Measurements from ENCODE around the gene HSPA9.

GRCh38 chr5:138538943-138539627 is 36.1 kb downstream of the HSPA9 start:
- TF ChIP-seq, protein P1, sequence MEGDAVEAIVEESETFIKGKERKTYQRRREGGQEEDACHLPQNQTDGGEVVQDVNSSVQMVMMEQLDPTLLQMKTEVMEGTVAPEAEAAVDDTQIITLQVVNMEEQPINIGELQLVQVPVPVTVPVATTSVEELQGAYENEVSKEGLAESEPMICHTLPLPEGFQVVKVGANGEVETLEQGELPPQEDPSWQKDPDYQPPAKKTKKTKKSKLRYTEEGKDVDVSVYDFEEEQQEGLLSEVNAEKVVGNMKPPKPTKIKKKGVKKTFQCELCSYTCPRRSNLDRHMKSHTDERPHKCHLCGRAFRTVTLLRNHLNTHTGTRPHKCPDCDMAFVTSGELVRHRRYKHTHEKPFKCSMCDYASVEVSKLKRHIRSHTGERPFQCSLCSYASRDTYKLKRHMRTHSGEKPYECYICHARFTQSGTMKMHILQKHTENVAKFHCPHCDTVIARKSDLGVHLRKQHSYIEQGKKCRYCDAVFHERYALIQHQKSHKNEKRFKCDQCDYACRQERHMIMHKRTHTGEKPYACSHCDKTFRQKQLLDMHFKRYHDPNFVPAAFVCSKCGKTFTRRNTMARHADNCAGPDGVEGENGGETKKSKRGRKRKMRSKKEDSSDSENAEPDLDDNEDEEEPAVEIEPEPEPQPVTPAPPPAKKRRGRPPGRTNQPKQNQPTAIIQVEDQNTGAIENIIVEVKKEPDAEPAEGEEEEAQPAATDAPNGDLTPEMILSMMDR (IDR thresholded peaks at IDR 0.05): no peak
- TF ChIP-seq POLR2AphosphoS5 (IDR thresholded peaks at IDR 0.05): no peak
- TF ChIP-seq EP300 (IDR thresholded peaks at IDR 0.05): no peak
